OCI-LY1 (cell line): Measurements from ENCODE around the gene SIDT1.

ENCODE experiments used
- H2AFZ ChIP-seq: fragments of 200-600 bp; sonication (generic), shearing (Covaris generic); 2 replicates; pipeline ENCODE4 v1.6.0; 2014; ENCODE audit warnings: antibody characterized with exemption, mild to moderate bottlenecking, low read length
- H3F3A ChIP-seq: fragments of 200-600 bp; sonication (generic), shearing (Covaris generic); 2 replicates; pipeline ENCODE4 v1.6.0; 2014; ENCODE audit warnings: mild to moderate bottlenecking, antibody characterized with exemption, low read length, moderate library complexity; ENCODE audit not compliant: insufficient read depth
- H3K27ac ChIP-seq: fragments of 200-600 bp; sonication (generic); 2 replicates; pipeline ENCODE4 v1.5.1; 2014; ENCODE audit warnings: low read length, mixed run types, mild to moderate bottlenecking, low read depth; ENCODE audit not compliant: poor library complexity, severe bottlenecking
- H3K27me3 ChIP-seq: fragments of 200-600 bp; sonication (generic); 2 replicates; pipeline ENCODE4 v1.6.0; 2014; ENCODE audit warnings: antibody characterized with exemption, mild to moderate bottlenecking, low read length, moderate library complexity; ENCODE audit not compliant: insufficient read depth
- H3K36me3 ChIP-seq: fragments of 200-600 bp; sonication (generic); 2 replicates; pipeline ENCODE4 v1.6.1; 2014; ENCODE audit warnings: mild to moderate bottlenecking, antibody characterized with exemption, low read length, moderate library complexity, mixed read lengths; ENCODE audit not compliant: insufficient read depth
- H3K4me1 ChIP-seq: fragments of 200-600 bp; sonication (generic); 2 replicates; pipeline ENCODE4 v1.5.1; 2014; ENCODE audit warnings: mild to moderate bottlenecking, low read length, moderate library complexity; ENCODE audit not compliant: insufficient read depth, severe bottlenecking
- H3K4me2 ChIP-seq: fragments of 200-600 bp; sonication (generic), shearing (Covaris generic); 2 replicates; pipeline ENCODE4 v1.6.1; 2014; ENCODE audit warnings: low read length
- H3K4me3 ChIP-seq: fragments of 200-600 bp; sonication (generic); 2 replicates; pipeline ENCODE4 v1.5.1; 2014; ENCODE audit warnings: low read length, low read depth, mild to moderate bottlenecking, mixed read lengths; ENCODE audit not compliant: poor library complexity, severe bottlenecking
- H3K79me2 ChIP-seq: fragments of 200-600 bp; shearing (Covaris generic); 2 replicates; pipeline ENCODE4 v1.6.1; 2016; ENCODE audit warnings: mixed run types, low read length, mixed read lengths; ENCODE audit not compliant: insufficient read depth
- H3K9ac ChIP-seq: fragments of 200-600 bp; sonication (generic), shearing (Covaris generic); 2 replicates; pipeline ENCODE4 v1.6.1; 2014; ENCODE audit warnings: mild to moderate bottlenecking, low read length, mixed read lengths
- H3K9me2 ChIP-seq: fragments of 200-600 bp; sonication (generic), shearing (Covaris generic); 2 replicates; pipeline ENCODE4 v1.6.1; 2014; ENCODE audit warnings: low read depth, mild to moderate bottlenecking, low read length, mixed read lengths
- H3K9me3 ChIP-seq: fragments of 200-600 bp; shearing (Covaris generic); 2 replicates; pipeline ENCODE4 v1.6.1; 2014; ENCODE audit warnings: low read length, mixed read lengths
- H4K20me1 ChIP-seq: fragments of 200-600 bp; sonication (generic), shearing (Covaris generic); 2 replicates; pipeline ENCODE4 v1.6.0; 2016; ENCODE audit warnings: mild to moderate bottlenecking, low read length; ENCODE audit not compliant: insufficient read depth
- EZH2 ChIP-seq: fragments of 200-600 bp; sonication (generic), shearing (Covaris generic); IDR thresholded peaks from 2 replicates; pipeline ENCODE4 v1.8.0; 2017; ENCODE audit warnings: borderline replicate concordance, mixed run types, mild to moderate bottlenecking, antibody characterized with exemption, low read length, moderate library complexity, mixed read lengths
- TF ChIP-seq, protein P1 (sequence below): fragments of 200-600 bp; sonication (generic), shearing (Covaris generic); IDR thresholded peaks from 2 replicates; pipeline ENCODE4 v1.5.1; 2017; ENCODE audit warnings: mild to moderate bottlenecking, antibody characterized with exemption, low read length, moderate library complexity, mixed read lengths

The SIDT1 gene

DNA sequence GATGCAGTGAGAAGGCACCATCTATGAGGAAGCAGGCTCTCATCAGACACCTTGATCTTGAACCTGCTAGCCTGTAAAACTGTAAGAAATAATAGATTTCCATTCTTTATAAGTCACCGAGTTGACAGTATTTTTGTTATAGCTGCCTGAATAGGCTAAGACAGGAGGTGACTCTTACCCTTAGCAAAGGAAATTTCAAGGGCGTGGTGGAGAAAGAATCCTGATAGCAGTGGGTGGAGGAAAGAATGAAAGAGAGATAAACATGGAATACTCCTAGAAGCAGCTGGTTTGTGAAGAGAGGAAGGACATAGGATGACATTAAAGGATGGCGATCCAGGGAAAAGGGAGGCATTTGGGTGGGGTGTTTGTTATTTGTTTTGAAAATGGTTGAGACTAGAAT is 41.4 kb downstream of the SIDT1 start:
- Histone ChIP-seq H3K27me3 (no peaks in the 10 kb centered on the region), H3K4me1 (no peaks in the 10 kb centered on the region), H3K79me2 (no peaks in the 10 kb centered on the region), H3K9me3 (no peaks in the 10 kb centered on the region), H3K36me3 (no peaks in the 10 kb centered on the region), H4K20me1 (no peaks in the 10 kb centered on the region), H2AFZ (no peak overlapping the region), H3K27ac (no peak overlapping the region), H3K4me2 (no peak overlapping the region), H3F3A (no peaks in the 10 kb centered on the region), H3K9ac (no peak overlapping the region), H3K9me2 (no peaks in the 10 kb centered on the region), H3K4me3 (no peak overlapping the region)
- no peak for TF ChIP-seq EZH2
- TF ChIP-seq, protein P1, sequence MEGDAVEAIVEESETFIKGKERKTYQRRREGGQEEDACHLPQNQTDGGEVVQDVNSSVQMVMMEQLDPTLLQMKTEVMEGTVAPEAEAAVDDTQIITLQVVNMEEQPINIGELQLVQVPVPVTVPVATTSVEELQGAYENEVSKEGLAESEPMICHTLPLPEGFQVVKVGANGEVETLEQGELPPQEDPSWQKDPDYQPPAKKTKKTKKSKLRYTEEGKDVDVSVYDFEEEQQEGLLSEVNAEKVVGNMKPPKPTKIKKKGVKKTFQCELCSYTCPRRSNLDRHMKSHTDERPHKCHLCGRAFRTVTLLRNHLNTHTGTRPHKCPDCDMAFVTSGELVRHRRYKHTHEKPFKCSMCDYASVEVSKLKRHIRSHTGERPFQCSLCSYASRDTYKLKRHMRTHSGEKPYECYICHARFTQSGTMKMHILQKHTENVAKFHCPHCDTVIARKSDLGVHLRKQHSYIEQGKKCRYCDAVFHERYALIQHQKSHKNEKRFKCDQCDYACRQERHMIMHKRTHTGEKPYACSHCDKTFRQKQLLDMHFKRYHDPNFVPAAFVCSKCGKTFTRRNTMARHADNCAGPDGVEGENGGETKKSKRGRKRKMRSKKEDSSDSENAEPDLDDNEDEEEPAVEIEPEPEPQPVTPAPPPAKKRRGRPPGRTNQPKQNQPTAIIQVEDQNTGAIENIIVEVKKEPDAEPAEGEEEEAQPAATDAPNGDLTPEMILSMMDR: no peak

DNA sequence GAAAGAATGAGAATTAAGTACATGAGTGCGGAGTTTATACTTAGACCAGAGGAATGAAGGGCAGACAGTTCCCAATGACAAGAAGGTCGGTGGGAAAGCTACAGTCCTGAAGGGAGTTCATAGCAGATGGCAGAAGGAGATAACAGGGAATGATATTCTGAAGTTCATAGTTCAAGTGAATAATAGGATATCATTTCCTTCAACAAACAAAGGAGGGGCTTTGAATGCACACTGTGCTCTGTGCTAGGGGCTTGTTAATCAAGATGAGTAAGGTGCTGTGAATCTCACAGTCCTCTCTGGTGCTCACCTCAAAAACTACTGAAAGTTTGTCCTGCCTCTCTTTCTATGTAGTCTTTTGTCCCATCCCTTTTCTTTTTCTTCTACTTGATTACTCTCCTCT is 41.9 kb downstream of the SIDT1 start:
- no peaks in the 10 kb centered on the region for H4K20me1 ChIP-seq
- H3K27ac ChIP-seq: no peak overlapping the region
- H3K9me2 ChIP-seq: no peaks in the 10 kb centered on the region
- no peaks in the 10 kb centered on the region for H3K79me2 ChIP-seq
- H3K36me3 ChIP-seq: no peaks in the 10 kb centered on the region
- H3F3A ChIP-seq: no peaks in the 10 kb centered on the region
- H3K4me2 ChIP-seq: no peak overlapping the region
- H3K4me1 ChIP-seq: no peaks in the 10 kb centered on the region
- TF ChIP-seq EZH2: no peak
- TF ChIP-seq, protein P1: no peak
- H3K9me3 ChIP-seq: no peaks in the 10 kb centered on the region
- no peak overlapping the region for H2AFZ ChIP-seq
- no peak overlapping the region for H3K9ac ChIP-seq
- no peak overlapping the region for H3K4me3 ChIP-seq
- H3K27me3 ChIP-seq: no peaks in the 10 kb centered on the region

DNA sequence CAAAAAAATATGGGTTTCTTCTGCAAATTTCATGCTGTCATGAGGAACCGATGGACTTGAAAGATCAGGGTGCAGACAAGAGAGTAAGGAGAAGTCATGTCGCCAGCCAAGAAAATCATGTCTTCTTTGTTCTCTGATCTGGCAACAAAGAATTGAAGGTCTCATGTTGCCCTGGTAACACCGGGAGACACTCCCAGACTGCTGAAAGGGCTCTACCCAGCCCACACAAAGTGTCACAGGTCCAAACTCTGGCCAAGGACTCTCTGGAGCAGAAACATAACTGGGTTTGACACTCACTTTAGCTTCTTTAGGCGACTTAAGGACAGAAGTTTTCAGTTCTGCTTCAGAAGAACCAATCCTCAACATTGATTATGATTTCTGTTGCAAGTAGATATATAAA is 42.9 kb downstream of the SIDT1 start:
- Histone ChIP-seq H3K4me2 (no peak overlapping the region), H3K27ac (no peak overlapping the region), H3F3A (no peaks in the 10 kb centered on the region), H3K9ac (no peak overlapping the region), H3K9me2 (no peaks in the 10 kb centered on the region), H3K27me3 (no peaks in the 10 kb centered on the region), H3K4me3 (no peak overlapping the region), H4K20me1 (no peaks in the 10 kb centered on the region), H3K4me1 (no peaks in the 10 kb centered on the region), H2AFZ (no peak overlapping the region), H3K79me2 (no peaks in the 10 kb centered on the region), H3K9me3 (no peaks in the 10 kb centered on the region), H3K36me3 (no peaks in the 10 kb centered on the region)
- TF ChIP-seq, protein P1: no peak
- TF ChIP-seq EZH2: no peak
